ENCODE results near the gene CAPN14.

The CAPN14 gene

GRCh38 chr2:31240381-31241365, 23.4 kb upstream of the CAPN14 start:
- DNase-seq, result no peak

- no peak for DNase-seq
Observed at GRCh38 chr2:31239593-31240177, 22.4 kb upstream of the CAPN14 start.

- DNase-seq, result no peak
Observed at GRCh38 chr2:31238906-31239592, 21.7 kb upstream of the CAPN14 start.

- DNase-seq, result no peak
Observed at GRCh38 chr2:31238126-31238905, 21.0 kb upstream of the CAPN14 start.

- no peak for DNase-seq
Observed at GRCh38 chr2:31237348-31238017, 20.2 kb upstream of the CAPN14 start.

- DNase-seq, result no peak
Observed at GRCh38 chr2:31236433-31237205, 19.3 kb upstream of the CAPN14 start.

DNA sequence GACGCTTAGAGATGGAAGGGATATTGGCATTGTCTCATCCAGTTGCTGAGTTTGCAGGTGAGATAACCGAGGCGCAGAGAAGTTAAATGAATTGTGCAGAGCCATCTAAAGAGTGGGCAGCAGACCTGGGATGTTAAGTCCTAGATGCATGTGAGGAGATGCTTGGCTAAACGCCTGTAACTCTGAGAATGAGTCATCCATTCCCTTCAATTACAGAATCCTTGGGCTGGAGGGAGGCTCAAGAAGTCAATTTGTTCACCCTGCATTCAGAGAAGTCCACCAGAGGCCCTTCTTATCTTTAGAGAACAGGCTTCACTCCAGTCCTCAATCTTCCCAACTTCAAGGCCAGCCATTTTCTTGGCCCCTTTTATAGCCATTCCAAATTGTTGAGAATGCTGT, 18.2 kb upstream of the CAPN14 start:
- DNase-seq, result no peak

DNA sequence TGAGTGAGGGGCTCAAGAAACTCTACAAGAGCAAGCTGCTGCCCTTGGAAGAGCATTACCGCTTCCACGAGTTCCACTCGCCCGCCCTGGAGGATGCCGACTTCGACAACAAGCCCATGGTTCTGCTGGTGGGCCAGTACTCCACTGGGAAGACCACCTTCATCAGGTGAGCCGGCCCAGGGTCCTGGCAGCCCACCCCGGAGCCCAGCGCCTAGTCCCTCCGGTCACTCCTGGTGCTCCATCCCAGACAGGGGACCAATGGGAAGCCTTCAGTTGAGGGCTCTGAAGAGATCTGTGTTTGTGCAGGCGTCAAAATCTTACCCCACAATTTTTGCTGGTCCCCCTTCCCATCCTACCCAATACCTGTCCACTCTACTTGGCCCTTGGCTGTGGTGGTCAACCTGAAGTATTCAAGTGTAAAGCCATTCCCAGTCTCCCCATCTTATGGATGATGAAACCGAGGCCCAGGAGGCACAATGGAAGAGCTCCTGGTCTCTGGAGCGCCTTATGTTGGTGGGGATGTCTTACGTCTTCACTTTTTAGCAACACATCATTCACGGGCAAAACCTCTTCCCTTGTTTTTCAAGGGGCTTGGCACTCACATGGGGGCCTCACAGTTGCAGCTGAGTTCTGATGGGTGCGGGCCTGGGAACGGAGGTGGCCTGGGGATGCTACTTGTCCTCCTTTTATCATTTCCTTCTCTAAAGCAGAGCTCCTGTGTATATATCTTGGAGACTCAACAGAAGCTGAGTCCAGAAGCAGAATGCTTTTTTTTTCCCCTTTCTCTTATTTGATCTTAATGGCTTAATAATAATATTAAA, 17.6 kb upstream of the CAPN14 start:
- DNase-seq, result no peak

DNA sequence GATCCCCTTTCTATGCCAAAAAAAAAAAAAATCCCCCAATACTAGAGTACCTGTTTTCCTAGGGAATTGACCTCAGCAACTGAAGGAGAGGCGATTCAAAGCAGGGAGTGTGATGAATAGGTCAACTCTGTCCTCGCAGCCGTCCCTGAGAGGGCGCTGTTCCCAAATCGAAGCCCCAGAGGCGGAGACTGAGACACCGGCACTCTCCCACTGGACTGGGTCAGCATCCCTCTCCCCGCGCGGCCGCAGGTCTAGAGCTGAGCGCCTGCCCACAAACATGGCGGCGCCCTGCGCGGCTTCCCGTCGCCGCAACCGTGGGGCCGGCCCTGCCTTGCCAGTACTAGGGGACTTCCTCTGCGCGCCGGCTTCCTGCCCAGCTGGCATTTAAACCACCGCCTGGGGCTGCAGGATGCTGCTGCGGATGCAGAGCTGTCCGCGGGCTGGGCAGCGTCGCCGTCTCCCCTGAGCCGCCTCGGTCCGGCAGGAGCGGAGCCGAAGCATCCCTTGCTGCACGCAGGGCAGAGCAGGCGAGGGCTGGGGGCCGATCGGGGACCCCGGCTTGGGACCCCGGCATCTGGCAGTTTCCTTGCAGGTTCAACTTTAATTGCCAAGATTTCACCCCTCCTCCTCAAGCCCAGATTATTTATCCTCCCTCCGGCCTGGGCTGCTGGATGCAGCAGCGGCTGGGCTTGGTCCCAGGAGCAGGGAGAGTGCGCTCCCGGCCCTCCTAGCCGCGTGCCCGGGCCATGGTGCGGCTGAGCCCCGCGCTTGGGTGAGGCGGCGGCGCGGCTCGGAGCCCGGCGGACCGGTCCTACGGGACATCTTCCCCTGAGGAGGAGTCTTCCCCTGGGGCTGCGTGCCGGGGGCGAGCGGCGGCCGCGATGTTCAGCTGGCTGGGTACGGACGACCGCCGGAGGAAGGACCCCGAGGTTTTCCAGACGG, 16.7 kb upstream of the CAPN14 start, which contains the start of gene EHD3:
TSS of gene EHD3 (plus strand) at position 412 of the 942 bp plus-strand sequence. CDS start at position 882, 470 bp downstream.
- DNase-seq, result peak; percentile 69

GRCh38 chr2:31233231-31233630, 15.9 kb upstream of the CAPN14 start:
- DNase-seq, result no peak

- DNase-seq, result no peak
Observed at GRCh38 chr2:31232586-31232985, 15.3 kb upstream of the CAPN14 start.

DNA sequence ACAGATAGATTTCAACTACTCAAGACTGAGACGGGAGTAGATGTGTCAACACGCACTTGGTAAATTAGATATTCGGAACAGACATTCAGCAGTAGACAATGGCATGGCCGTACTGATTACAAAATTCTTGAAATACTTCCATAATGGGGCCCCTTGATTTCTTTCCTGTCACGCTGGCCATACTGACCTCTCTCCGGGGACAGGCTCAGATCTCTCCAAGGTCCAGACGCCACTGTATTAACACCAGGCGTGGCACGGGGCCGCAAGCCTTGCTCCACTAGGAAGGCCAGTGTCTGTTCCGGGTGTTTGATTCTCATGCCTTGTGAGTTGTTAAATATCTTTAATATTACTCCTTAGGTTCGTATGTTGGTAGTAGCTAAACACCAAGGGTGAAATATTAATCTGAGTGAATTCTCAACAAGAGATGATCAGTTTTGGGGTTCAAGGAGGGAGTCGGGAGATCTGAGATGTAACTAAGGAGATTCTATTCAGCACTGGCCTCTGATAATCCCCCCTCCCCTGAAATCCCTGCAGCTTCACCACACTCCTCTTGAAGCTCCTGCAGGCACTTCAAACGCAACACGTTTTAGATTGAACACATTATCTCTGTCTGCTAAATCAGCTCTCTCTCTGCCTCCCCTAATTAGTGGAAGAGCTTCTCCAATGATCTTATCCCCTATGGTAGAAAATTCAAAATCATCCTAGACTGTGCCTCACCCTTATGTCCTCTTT, 14.4 kb upstream of the CAPN14 start:
- no peak for DNase-seq

DNA sequence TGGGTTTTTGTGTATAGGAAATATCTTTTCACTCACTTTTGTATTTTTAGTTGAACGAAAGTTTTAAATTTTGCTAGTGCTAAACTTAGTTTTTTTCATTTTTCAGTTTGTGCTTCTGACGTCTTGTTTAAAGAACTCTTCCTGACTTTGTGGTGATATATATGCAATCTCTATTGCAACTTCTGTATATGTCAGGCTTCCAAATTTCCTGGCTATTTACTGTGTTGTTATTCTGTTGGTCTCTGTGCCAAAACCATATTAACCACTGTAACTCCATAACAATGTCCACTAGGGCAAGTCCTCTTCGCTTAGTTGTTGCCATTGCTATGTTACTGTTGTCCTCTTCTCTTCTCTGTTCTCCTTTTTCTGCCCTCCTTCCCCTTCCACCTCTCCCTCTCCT, 13.4 kb upstream of the CAPN14 start:
- no peak for DNase-seq

GRCh38 chr2:31228717-31229116, 11.4 kb upstream of the CAPN14 start:
- DNase-seq, result no peak

- DNase-seq, result no peak
Observed at GRCh38 chr2:31227711-31228125, 10.4 kb upstream of the CAPN14 start.

DNA sequence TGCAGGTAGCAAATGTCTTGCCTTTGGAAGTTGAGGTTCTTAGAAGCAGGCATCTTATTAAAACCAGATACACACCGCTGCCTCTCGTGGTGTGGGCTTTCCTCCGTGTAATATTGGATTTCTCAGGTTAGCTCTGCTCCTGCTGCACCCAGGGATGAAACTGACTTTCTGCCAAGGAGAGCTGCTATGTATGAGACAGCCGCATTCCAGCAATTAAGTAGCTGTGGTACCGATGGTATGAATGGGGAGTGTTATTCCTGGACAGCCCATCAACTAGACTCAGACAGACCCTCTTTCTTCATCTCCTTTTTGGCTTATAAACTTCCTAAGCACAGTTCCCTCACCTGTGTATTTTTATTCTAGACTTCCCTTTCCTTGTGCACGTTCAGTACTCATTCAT, 9.8 kb upstream of the CAPN14 start:
- DNase-seq, result no peak

DNA sequence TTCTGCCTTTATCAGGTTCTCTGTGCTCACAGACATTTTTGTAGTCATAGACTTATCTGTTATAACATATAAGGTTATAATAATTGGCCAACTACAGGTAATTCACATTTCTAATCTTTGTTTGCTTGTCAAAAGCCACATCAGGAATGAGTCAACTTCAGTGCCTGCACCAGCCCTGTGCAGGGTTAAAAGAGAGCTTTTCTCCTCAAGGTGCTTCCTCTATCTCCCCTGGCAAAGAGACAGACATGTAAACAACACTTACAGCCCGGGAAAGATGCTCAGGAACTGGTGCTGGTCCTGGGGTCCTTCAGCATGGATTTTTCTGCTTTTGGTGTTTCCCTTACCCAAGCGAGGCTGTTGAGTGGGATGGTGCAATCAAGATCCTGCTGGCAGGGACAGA, 9.0 kb upstream of the CAPN14 start:
- DNase-seq, result no peak

GRCh38 chr2:31223749-31224148, 6.4 kb upstream of the CAPN14 start:
- no peak for DNase-seq

GRCh38 chr2:31223026-31223425, 5.7 kb upstream of the CAPN14 start:
- no peak for DNase-seq
